Activated CD8-positive, alpha-beta T cell treated with anti-CD3 and anti-CD28 coated beads, Interleukin-2, amount 10 ng/mL, durations not matched to agents 7 days and 5 days (primary cell): ENCODE data around the gene SGCD. TPM values are rescaled to one million over a fixed set of nuclear protein-coding genes. Genes with fewer than 3 reads are reported as not detected.
"Not testable (repeated sequence)": the region's sequence is repeated elsewhere in the genome, so short reads cannot be mapped to it uniquely, and the experiment has no call there.

Experiments
- ATAC-seq: fragments of 150-1000 bp; cut with Tn5 transposase; one replicate; pipeline ENCODE4 v1.10.0; 2021; ENCODE audit warnings: moderate library complexity
- CTCF ChIA-PET: fragments of 350-600 bp; sonication (Branson Sonifier 250); formaldehyde crosslinking; loops from one replicate; lab custom pipeline; 2021; ENCODE audit warnings: antibody characterized with exemption; lab: Charles Lee
- POLR2A ChIA-PET: fragments of 350-600 bp; sonication (Branson Sonifier 250); formaldehyde crosslinking; loops from one replicate; lab custom pipeline; 2021; ENCODE audit warnings: antibody characterized with exemption; lab: Charles Lee
- DNase-seq: peaks from one replicate; pipeline ENCODE4 v3.0.0-alpha.2; 2020
- H3K27ac Mint-ChIP-seq: one replicate; pipeline ENCODE4 v1.8.0; 2021; ENCODE audit warnings: mild to moderate bottlenecking, mixed read lengths
- H3K27me3 Mint-ChIP-seq: one replicate; pipeline ENCODE4 v1.8.0; 2021; ENCODE audit warnings: low read depth, mixed read lengths
- H3K36me3 Mint-ChIP-seq: one replicate; pipeline ENCODE4 v1.8.0; 2021; ENCODE audit warnings: low read depth, mixed read lengths
- H3K4me1 Mint-ChIP-seq: one replicate; pipeline ENCODE4 v1.8.0; 2021; ENCODE audit warnings: low read depth, mixed read lengths
- H3K4me3 Mint-ChIP-seq: one replicate; pipeline ENCODE4 v1.8.0; 2021; ENCODE audit warnings: mild to moderate bottlenecking, mixed read lengths
- H3K9me3 Mint-ChIP-seq: one replicate; pipeline ENCODE4 v1.8.0; 2022; ENCODE audit warnings: mixed read lengths; ENCODE audit not compliant: insufficient read depth
- total RNA-seq, 2 experiments: library from RNA; stranded (reverse); gene quantifications; one replicate each; pipeline ENCODE4 v1.2.3, GENCODE V29; 2021

Gene SGCD
- total RNA-seq, 2 experiments from 2014 or later: not detected

DNA sequence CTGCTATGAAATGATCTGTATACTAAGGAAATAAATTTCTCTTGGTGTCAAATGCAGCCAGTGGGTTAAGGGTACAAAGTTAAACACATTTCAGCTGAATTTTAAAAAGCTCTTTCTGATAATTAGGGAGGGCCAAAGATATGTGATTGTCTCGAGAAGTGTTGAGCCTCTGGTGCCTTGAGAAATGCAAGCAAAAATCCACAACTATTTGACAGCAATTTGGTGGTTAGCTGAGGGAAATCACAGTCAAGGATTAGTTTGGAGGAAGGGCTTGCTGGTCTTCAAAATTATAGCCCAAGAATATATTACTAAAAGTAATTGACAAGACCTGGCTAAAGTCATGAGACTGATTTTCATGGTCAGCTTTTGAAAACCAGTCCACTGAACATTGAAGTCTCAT is 267.4 kb downstream of the SGCD start:
- H3K36me3 Mint-ChIP-seq: no peaks in the 10 kb centered on the region
- no peak overlapping the region for H3K27ac Mint-ChIP-seq
- POLR2A ChIA-PET: no interaction called here
- no peaks in the 10 kb centered on the region for H3K9me3 Mint-ChIP-seq
- no peak for DNase-seq
- H3K27me3 Mint-ChIP-seq: peaks cover 27% of the 10 kb centered on the region
- H3K4me3 Mint-ChIP-seq: no peak overlapping the region
- CTCF ChIA-PET: no interaction called here
- ATAC-seq: no peak
- no peaks in the 10 kb centered on the region for H3K4me1 Mint-ChIP-seq

DNA sequence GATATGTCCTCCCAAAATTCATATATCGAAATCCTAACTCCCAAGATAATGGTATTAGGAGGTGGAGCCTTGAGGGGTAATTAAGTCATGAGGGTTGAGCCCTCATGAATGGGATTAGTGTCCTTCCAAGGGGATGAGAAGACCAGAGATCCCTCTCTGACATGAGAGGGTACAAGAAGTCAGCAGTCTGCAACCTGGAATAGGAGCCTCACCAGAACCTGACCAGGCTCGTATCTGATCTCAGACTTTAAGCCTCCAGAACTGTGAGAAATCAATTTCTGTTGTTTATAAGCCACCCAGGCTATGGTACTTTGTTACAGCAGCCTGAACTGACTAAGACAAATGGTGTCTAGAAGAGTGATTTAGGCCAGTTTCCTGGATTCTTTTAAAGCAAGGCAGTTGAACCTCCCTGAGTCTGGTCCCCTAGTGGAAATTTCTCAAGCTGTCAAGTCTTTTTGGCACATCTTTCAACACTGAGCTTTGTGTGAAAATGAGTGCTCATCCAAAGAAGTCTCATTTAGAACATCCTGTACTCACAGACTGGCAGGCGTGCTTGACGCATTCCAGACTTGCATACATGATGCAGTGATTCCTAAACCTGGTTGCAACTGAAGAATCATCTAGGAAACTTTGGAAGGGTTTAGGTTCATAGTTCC is 268.3 kb downstream of the SGCD start:
- H3K27ac Mint-ChIP-seq: no peak overlapping the region
- DNase-seq (no peak), ATAC-seq (no peak)
- no peak overlapping the region for H3K4me3 Mint-ChIP-seq
- H3K4me1 Mint-ChIP-seq: no peaks in the 10 kb centered on the region
- no peaks in the 10 kb centered on the region for H3K9me3 Mint-ChIP-seq
- ChIA-PET CTCF (interaction anchor here (1.5 kb wide), 1 partner anchor 8 kb away, joined by 3 read pairs; no protein-coding TSS in a partner anchor), POLR2A (no interaction called here)
- H3K27me3 Mint-ChIP-seq: peaks cover 23% of the 10 kb centered on the region
- H3K36me3 Mint-ChIP-seq: no peaks in the 10 kb centered on the region

DNA sequence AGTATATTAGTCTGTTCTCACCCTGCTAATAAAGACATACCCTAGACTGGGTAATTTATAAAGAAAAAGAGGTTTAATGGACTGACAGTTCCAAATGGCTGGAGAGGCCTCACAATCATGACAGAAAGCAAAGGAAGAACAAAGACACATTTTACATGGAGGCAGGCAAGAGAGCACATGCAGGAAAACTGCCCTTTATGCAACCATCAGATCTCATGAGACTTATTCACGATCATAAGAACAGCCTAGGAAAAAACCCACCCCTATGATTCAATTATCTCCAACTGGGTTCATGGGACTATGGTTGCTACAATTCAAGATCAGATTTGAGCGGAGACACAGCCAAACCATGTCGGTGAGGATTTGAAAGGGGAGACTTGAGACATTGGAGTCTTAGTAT is 270.3 kb downstream of the SGCD start:
- Mint-ChIP-seq H3K9me3 (peaks cover 4% of the 10 kb centered on the region), H3K27me3 (peaks cover 11% of the 10 kb centered on the region), H3K27ac (no peak overlapping the region), H3K4me3 (no peak overlapping the region), H3K36me3 (no peaks in the 10 kb centered on the region), H3K4me1 (no peaks in the 10 kb centered on the region)
- ATAC-seq (no peak), DNase-seq (no peak)
- CTCF ChIA-PET: no interaction called here
- POLR2A ChIA-PET: no interaction called here

DNA sequence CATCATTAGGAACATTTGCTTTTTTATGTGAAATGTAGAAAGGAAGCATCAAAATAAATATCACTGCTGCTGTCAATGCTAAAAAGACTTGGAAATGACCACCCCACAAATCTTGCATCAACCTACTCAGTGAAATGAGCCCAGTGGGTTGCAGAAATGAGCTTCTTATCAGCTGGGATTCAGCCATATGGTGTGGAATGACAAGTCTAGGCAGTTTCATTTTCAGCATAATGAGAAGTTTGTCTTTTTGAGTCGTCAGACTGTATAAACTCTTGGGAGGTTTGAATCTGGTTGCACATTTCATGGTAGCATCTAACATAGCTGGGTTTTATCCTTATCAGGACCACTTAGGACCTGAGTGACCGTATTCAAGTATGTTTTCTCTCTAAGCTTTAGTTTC is 272.0 kb downstream of the SGCD start:
- POLR2A ChIA-PET: no interaction called here
- CTCF ChIA-PET: no interaction called here
- H3K4me3 Mint-ChIP-seq: no peak overlapping the region

GRCh38 chr5:156610582-156610981 is 283.6 kb downstream of the SGCD start:
- H3K4me1 Mint-ChIP-seq, H3K4me3 Mint-ChIP-seq, POLR2A ChIA-PET, ATAC-seq, DNase-seq, H3K27ac Mint-ChIP-seq, H3K9me3 Mint-ChIP-seq, H3K36me3 Mint-ChIP-seq, CTCF ChIA-PET, H3K27me3 Mint-ChIP-seq: not testable (repeated sequence)

More for the DNA sequence above, 272.0 kb downstream of the SGCD start:
- Mint-ChIP-seq H3K4me1 (no peaks in the 10 kb centered on the region), H3K27ac (no peak overlapping the region), H3K27me3 (peaks cover 11% of the 10 kb centered on the region), H3K36me3 (no peaks in the 10 kb centered on the region), H3K9me3 (peaks cover 16% of the 10 kb centered on the region)
- no peak for DNase-seq
- no peak for ATAC-seq

- no peaks in the 10 kb centered on the region for H3K36me3 Mint-ChIP-seq
- H3K9me3 Mint-ChIP-seq: peaks cover 10% of the 10 kb centered on the region
- no peak overlapping the region for H3K27ac Mint-ChIP-seq
- DNase-seq (no peak), ATAC-seq (no peak)
- POLR2A ChIA-PET: no interaction called here
- no peaks in the 10 kb centered on the region for H3K4me1 Mint-ChIP-seq
- no peak overlapping the region for H3K4me3 Mint-ChIP-seq
- H3K27me3 Mint-ChIP-seq: no peaks in the 10 kb centered on the region
- CTCF ChIA-PET: no interaction called here
Measured at GRCh38 chr5:156615901-156616300, 288.9 kb downstream of the SGCD start.

GRCh38 chr5:156617426-156617825 is 290.5 kb downstream of the SGCD start:
- no peak for DNase-seq
- Mint-ChIP-seq H3K4me3 (no peak overlapping the region), H3K27me3 (no peaks in the 10 kb centered on the region), H3K9me3 (no peaks in the 10 kb centered on the region), H3K27ac (no peak overlapping the region), H3K36me3 (no peaks in the 10 kb centered on the region), H3K4me1 (no peaks in the 10 kb centered on the region)
- POLR2A ChIA-PET: no interaction called here
- ATAC-seq: no peak
- CTCF ChIA-PET: no interaction called here

DNA sequence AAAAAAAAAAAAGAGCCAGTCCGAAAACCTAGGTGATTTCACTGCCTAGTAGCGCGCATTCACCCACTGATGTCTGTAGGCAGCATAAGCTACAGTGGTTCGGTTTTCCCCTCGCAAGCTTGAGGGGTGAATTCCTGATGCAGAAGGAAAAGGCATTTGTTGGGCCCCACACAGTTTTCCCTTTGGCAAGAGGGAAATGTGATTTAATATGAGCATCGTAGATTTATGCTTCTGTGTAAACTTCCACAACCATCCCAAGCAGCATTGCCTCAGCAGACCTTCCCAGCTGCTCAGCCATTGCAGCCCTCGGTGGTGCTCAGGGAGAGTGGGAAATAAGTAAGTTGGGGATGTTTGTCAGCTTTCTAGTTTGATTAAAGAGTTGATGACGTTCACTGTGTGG is 291.6 kb downstream of the SGCD start:
- Mint-ChIP-seq H3K9me3 (no peaks in the 10 kb centered on the region), H3K36me3 (no peaks in the 10 kb centered on the region), H3K27me3 (no peaks in the 10 kb centered on the region), H3K4me1 (no peaks in the 10 kb centered on the region), H3K4me3 (no peak overlapping the region), H3K27ac (no peak overlapping the region)
- ChIA-PET CTCF (no interaction called here), POLR2A (interaction anchor here (0.6 kb wide), 1 partner anchor 16 kb away, joined by 3 read pairs; no protein-coding TSS in a partner anchor)
- no peak for ATAC-seq
- no peak for DNase-seq

DNA sequence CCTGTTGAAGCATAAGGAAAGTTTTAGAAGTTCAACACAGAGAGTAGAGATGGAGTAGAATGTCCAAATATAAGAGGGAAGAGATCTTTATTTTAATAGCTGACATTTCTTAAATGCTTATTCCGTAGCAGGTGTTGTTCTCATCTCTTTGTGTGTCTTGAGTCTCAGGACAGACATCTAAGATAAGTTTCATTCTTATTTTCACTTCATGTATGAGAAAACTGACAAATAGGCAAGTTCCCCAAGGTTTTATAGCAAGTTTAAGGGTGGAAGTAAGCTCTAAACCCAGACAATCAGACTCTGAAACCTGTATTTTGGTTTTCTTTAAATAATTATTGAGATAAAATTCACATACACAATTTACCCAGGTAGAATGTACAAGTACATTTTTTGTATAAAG is 294.8 kb downstream of the SGCD start:
- CTCF ChIA-PET: interaction anchor here (1.4 kb wide), 1 partner anchor 30 kb away, joined by 4 read pairs; no protein-coding TSS in a partner anchor
- ATAC-seq: no peak
- no peak overlapping the region for H3K4me3 Mint-ChIP-seq

GRCh38 chr5:156623381-156624040 is 296.5 kb downstream of the SGCD start:
- POLR2A ChIA-PET: no interaction called here
- DNase-seq: no peak
- ATAC-seq: no peak
- no peak overlapping the region for H3K27ac Mint-ChIP-seq
- no peaks in the 10 kb centered on the region for H3K9me3 Mint-ChIP-seq
- CTCF ChIA-PET: no interaction called here
- H3K36me3 Mint-ChIP-seq: no peaks in the 10 kb centered on the region
- H3K4me3 Mint-ChIP-seq: no peak overlapping the region
- H3K27me3 Mint-ChIP-seq: no peaks in the 10 kb centered on the region
- peaks cover 3% of the 10 kb centered on the region for H3K4me1 Mint-ChIP-seq

More for the DNA sequence above, 294.8 kb downstream of the SGCD start:
- Mint-ChIP-seq H3K9me3 (no peaks in the 10 kb centered on the region), H3K27me3 (no peaks in the 10 kb centered on the region), H3K27ac (no peak overlapping the region), H3K36me3 (no peaks in the 10 kb centered on the region), H3K4me1 (no peaks in the 10 kb centered on the region)
- POLR2A ChIA-PET: no interaction called here
- no peak for DNase-seq

- POLR2A ChIA-PET: no interaction called here
- no peak overlapping the region for H3K27ac Mint-ChIP-seq
- no peaks in the 10 kb centered on the region for H3K9me3 Mint-ChIP-seq
- H3K36me3 Mint-ChIP-seq: no peaks in the 10 kb centered on the region
- no peaks in the 10 kb centered on the region for H3K27me3 Mint-ChIP-seq
- DNase-seq: no peak
- H3K4me1 Mint-ChIP-seq: peaks cover 6% of the 10 kb centered on the region
- no peak overlapping the region for H3K4me3 Mint-ChIP-seq
- no peak for ATAC-seq
- CTCF ChIA-PET: no interaction called here
Measured at GRCh38 chr5:156624686-156625085, 297.7 kb downstream of the SGCD start.

GRCh38 chr5:156628421-156628820 is 301.5 kb downstream of the SGCD start:
- no peaks in the 10 kb centered on the region for H3K36me3 Mint-ChIP-seq
- peaks cover 6% of the 10 kb centered on the region for H3K4me1 Mint-ChIP-seq
- DNase-seq (no peak), ATAC-seq (no peak)
- no peaks in the 10 kb centered on the region for H3K27me3 Mint-ChIP-seq
- H3K27ac Mint-ChIP-seq: no peak overlapping the region
- CTCF ChIA-PET: no interaction called here
- POLR2A ChIA-PET: no interaction called here
- H3K4me3 Mint-ChIP-seq: no peak overlapping the region
- H3K9me3 Mint-ChIP-seq: no peaks in the 10 kb centered on the region
